ENCODE measurements around the gene KRTAP10-7. TPM values are rescaled to one million over a fixed set of nuclear protein-coding genes. Genes with fewer than 3 reads are reported as not detected.
A peak's percentile ranks its signal among the peaks of the same experiment; 100 is the strongest.

Gene KRTAP10-7
- total RNA-seq, 4 donors from 2014 or later: not detected

DNA sequence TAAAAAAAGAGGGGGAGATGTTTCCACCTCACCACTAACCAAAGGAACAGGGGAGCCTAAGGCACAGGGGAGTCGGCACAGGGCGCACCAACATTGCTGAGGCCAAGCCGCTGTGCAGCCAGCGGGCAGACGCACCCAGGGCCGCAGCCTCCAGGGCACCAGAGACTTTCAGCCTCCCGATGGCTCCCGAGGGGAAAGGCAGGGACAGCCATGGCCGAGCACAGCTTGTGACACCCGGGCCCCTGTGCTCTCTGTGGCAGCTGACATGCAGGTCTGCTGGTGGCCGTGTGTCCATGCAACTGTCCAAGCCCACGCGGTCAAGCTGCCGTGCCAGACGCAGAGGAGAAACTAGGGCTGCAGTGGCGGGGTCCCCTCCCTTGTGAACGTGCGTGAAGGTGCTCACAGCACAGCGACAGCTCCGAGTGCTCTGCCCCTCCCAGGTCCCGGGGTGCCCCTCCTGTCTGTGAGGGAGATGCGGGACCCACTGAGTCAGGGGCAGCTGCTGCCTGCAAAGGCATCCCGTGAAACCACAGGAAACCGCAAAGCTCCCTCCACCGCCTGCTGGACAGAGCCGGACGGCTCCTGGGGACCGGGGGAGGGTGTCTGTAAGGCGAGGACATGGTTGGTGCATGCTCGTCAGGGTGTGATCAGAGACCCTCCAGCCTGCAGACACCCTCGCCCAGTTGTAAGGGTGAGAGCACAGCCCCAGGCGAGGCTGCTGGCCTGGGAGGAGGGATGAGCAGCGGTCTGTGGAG is 48.3 kb downstream of the KRTAP10-7 start:
- Histone ChIP-seq H3K4me3 (no peak overlapping the region), H3K4me1 (no peaks in the 10 kb centered on the region), H3K36me3 (no peaks in the 10 kb centered on the region), H3K9me3 (peaks cover 0 to 5% (median 0%) of the 10 kb centered on the region in 4 donors), H3K27ac (no peak overlapping the region), H3K27me3 (no peaks in the 10 kb centered on the region)
- no peak for TF ChIP-seq POLR2A (IDR thresholded peaks at IDR 0.05)
- TF ChIP-seq, protein P1, sequence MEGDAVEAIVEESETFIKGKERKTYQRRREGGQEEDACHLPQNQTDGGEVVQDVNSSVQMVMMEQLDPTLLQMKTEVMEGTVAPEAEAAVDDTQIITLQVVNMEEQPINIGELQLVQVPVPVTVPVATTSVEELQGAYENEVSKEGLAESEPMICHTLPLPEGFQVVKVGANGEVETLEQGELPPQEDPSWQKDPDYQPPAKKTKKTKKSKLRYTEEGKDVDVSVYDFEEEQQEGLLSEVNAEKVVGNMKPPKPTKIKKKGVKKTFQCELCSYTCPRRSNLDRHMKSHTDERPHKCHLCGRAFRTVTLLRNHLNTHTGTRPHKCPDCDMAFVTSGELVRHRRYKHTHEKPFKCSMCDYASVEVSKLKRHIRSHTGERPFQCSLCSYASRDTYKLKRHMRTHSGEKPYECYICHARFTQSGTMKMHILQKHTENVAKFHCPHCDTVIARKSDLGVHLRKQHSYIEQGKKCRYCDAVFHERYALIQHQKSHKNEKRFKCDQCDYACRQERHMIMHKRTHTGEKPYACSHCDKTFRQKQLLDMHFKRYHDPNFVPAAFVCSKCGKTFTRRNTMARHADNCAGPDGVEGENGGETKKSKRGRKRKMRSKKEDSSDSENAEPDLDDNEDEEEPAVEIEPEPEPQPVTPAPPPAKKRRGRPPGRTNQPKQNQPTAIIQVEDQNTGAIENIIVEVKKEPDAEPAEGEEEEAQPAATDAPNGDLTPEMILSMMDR (IDR thresholded peaks at IDR 0.05): no peak
- DNase-seq: peak in 1 of 3 donors; percentile 1

DNA sequence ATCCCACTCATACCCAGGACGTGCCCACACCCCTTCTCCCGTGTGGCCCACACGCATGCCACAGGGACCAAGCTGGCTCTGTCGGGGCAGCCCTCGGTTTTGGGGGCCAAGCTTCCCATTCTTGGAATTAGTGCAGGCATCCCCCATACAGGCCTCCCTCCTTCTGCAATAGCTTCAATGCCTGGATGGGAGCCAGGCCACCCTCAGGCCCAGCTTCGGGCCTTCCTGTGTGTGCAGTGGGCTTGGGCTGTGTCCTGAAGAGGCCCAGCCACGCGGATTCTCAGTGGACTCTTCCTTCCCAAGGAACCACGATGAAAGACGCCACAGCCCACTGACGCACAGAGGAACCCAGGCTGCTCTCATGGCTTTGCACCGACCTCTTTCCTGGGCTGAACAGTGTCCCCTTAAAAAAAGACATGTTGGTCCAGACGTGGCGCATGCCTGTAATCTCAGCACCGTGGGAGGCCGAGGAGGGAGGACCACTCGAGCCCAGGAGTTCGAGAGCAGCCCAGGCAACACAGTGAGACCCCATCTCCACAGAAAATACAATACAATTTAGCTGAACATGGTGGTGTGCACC is 49.2 kb downstream of the KRTAP10-7 start:
- peaks cover 0 to 5% (median 0%) of the 10 kb centered on the region in 4 donors for H3K9me3 ChIP-seq
- H3K36me3 ChIP-seq: no peaks in the 10 kb centered on the region
- no peak for TF ChIP-seq POLR2A (IDR thresholded peaks at IDR 0.05)
- TF ChIP-seq, protein P1 (IDR thresholded peaks at IDR 0.05): no peak
- no peak overlapping the region for H3K27ac ChIP-seq
- H3K27me3 ChIP-seq: no peaks in the 10 kb centered on the region
- DNase-seq: peak in 1 of 3 donors; percentile 8
- no peaks in the 10 kb centered on the region for H3K4me1 ChIP-seq
- H3K4me3 ChIP-seq: no peak overlapping the region

DNA sequence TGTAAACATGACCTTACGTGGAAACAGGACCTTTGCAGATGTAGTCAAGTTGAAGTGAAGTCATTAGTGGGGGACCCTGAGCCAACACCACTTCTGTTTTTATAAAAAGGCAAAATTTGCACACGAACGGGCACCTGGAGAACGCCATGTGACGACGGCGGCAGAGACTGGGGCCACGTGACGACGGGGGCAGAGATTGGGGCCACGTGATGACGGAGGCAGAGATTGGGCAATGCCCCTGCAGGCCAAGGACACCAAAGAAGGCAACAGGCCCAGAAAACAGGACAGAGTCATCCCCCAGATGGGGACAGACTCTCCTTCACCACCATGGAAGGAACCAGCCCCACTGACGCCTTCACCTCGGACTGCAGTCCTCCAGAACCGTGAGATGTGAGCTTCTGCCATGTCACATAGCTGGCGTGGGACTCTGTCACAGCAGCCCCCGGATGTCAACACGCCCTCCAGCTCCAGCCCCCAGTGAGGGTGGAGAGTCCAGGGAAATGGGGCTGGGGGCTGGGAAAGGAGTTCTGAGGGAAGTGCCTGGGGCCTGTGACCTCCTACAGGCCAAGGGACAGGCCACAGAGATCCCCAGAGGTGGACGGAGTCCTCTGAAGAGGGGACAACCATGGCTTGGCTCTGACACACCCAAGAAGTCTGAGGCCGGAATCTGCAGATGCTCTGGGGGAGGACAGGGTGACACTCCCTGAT is 50.0 kb downstream of the KRTAP10-7 start:
- Histone ChIP-seq H3K36me3 (no peaks in the 10 kb centered on the region), H3K27me3 (no peaks in the 10 kb centered on the region), H3K4me1 (no peaks in the 10 kb centered on the region), H3K27ac (no peak overlapping the region), H3K9me3 (peaks cover 0 to 3% (median 0%) of the 10 kb centered on the region in 4 donors), H3K4me3 (no peak overlapping the region)
- no peak for TF ChIP-seq POLR2A (IDR thresholded peaks at IDR 0.05)
- TF ChIP-seq, protein P1 (IDR thresholded peaks at IDR 0.05): no peak
- DNase-seq: peak in 1 of 3 donors; percentile 4

DNA sequence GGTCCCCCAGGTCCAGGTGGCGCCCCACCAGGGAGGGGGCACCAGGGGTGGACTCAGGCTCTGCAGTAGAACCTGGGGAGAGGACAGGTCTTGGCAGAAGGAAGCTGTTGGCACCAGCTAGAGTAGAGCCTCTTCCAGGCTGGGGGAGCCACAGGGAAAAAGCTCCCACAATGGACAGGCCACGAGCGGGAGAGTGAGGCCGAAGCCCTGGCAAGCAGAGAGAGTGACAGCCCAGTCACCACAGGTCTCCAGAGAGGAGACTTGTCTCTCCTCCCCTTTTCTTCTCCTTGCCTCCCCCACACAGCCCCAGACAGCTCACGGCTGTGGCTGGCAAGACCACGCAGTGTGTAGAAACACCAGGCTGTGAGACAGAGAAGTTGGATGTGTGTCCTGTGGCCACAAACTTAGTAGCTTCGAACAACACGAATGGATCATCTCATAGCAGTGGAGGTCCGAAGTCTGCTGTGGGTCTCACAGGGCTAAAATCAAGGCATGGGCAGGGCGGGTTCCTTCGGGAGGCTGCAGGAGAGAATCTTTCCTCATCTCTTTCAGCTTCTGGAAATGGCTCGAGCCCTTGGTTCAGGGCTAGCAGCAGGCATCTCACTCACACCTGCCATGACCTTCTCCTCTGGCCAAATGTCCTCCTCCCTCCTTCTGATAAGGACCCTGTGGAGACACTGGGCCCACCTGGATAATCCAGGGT is 50.7 kb downstream of the KRTAP10-7 start:
- H3K4me3 ChIP-seq: no peak overlapping the region

More for the DNA sequence above, 50.7 kb downstream of the KRTAP10-7 start:
- Histone ChIP-seq H3K27ac (no peak overlapping the region), H3K36me3 (no peaks in the 10 kb centered on the region), H3K4me1 (no peaks in the 10 kb centered on the region), H3K9me3 (no peaks in the 10 kb centered on the region), H3K27me3 (no peaks in the 10 kb centered on the region)
- TF ChIP-seq POLR2A (IDR thresholded peaks at IDR 0.05): no peak
- TF ChIP-seq, protein P1 (IDR thresholded peaks at IDR 0.05): no peak
- DNase-seq: peak in 1 of 3 donors; percentile 3

Other genes starting within 250 kb of the KRTAP10-7 start
- 10 to 100 TPM in 1 of 4 donors, 1 to 10 TPM in 3; 1.1 to 27.2 (median 3.3) TPM for gene TRPM2, start 247.0 kb upstream of the KRTAP10-7 start, total RNA-seq
- 1 to 10 TPM; 1.7 to 6.6 (median 2.2) TPM for gene LRRC3, start 145.1 kb upstream of the KRTAP10-7 start, total RNA-seq
- not detected for gene KRTAP10-1, start 60.4 kb upstream of the KRTAP10-7 start, total RNA-seq
- not detected for gene KRTAP10-2, start 49.1 kb upstream of the KRTAP10-7 start, total RNA-seq
- not detected for gene KRTAP10-3, start 41.8 kb upstream of the KRTAP10-7 start, total RNA-seq
- gene KRTAP10-4, start 26.9 kb upstream of the KRTAP10-7 start, total RNA-seq: not detected
- not detected for gene KRTAP10-5, start 20.0 kb upstream of the KRTAP10-7 start, total RNA-seq
- not detected for gene KRTAP10-6, start 8.1 kb upstream of the KRTAP10-7 start, total RNA-seq
- gene KRTAP10-8, start 11.5 kb downstream of the KRTAP10-7 start, total RNA-seq: not detected
- not detected for gene KRTAP10-9, start 26.5 kb downstream of the KRTAP10-7 start, total RNA-seq
- not detected for gene KRTAP10-10, start 36.8 kb downstream of the KRTAP10-7 start, total RNA-seq
- gene KRTAP10-11, start 45.8 kb downstream of the KRTAP10-7 start, total RNA-seq: not detected
- not detected for gene KRTAP12-4, start 54.1 kb downstream of the KRTAP10-7 start, total RNA-seq
- gene KRTAP12-3, start 57.3 kb downstream of the KRTAP10-7 start, total RNA-seq: not detected
- gene KRTAP12-2, start 66.3 kb downstream of the KRTAP10-7 start, total RNA-seq: not detected
- not detected for gene KRTAP12-1, start 81.6 kb downstream of the KRTAP10-7 start, total RNA-seq
- not detected for gene KRTAP10-12, start 96.6 kb downstream of the KRTAP10-7 start, total RNA-seq
- under 1 TPM in 1 of 4 donors, not detected in 3; 0.47 TPM for gene TSPEAR, start 111.0 kb downstream of the KRTAP10-7 start, total RNA-seq
- gene UBE2G2, start 201.2 kb downstream of the KRTAP10-7 start, total RNA-seq: 100 to 1,000 TPM in 2 of 4 donors, 10 to 100 TPM in 2; 68.8 to 116 (median 95.1) TPM
- gene SUMO3, start 217.5 kb downstream of the KRTAP10-7 start, total RNA-seq: 10 to 100 TPM; 42.6 to 57.6 (median 49.8) TPM